ENCODE data around the gene MS4A4A. TPM values are rescaled to one million over a fixed set of nuclear protein-coding genes. Genes with fewer than 3 reads are reported as not detected.
A peak's percentile ranks its signal among the peaks of the same experiment; 100 is the strongest.
"Not testable (repeated sequence)": the region's sequence is repeated elsewhere in the genome, so short reads cannot be mapped to it uniquely, and the experiment has no call there.

MS4A4A gene
- total RNA-seq = 15.2 TPM
- long read RNA-seq, partial matches to known transcripts = 0 of 5 reads
- long read RNA-seq, other reads (novel, unspliced or antisense) = 0 of 5 reads

DNA sequence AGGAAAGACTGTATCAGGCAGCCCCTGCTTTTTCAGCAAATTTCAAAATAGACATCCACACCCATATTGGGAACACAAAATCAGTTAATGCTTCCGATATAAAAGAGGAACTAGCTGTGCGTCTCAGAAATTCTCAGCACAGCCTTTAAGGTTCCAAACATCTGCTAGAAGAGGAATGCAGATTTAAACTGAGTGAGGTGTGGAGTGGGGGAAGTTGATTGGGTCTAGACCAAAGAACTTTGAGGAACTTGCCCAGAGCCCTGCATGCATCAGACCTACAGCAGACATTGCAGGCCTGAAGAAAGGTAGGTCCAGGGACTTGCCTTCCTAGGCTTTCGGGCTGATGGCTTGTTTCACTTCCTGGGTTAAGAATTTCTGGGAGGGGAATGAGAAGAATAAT, at the start of gene MS4A4A:
MS4A4A (plus strand) TSS at position 255 of the 400 bp plus-strand sequence; CDS start at position 265, 10 bp downstream.
- DNase-seq = no peak
- ATAC-seq (ENCODE audit: poor library complexity) = peak; percentile 85
- intact Hi-C loops (cut with DNase I) = no loop called here

GRCh38 chr11:60230681-60231080, 49.8 kb upstream of the MS4A4A start:
- DNase-seq (no peak), ATAC-seq (ENCODE audit: poor library complexity) (no peak)
- intact Hi-C loops (cut with DNase I) = no loop called here

DNA sequence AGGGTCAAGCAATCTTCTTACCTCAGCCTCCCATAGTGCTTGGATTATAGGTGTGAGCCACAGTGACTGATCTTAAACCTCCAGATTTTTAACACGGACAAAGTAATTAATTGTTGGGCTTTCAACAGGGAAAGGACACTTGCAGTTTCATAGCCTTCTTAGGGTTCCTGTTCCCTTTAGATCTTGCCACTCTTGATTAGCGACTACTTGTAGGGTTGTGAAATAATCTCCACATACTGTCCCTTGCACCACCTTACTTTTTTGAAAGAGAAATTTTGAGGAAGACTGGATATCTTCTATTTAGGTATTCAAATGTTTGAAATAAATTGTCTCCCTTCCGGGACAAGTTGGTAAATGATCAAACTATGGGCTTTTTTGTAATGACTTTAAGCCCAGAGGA, 45.1 kb upstream of the MS4A4A start:
- ATAC-seq (ENCODE audit: poor library complexity) (no peak), DNase-seq (no peak)
- intact Hi-C loops (cut with DNase I) = no loop called here

- ATAC-seq (ENCODE audit: poor library complexity) = no peak
- DNase-seq = no peak
- intact Hi-C loops (cut with DNase I) = loop anchor here (10.0 kb wide), 1 partner anchor 56 kb away; the partner anchor contains the start of gene MS4A6A
Measured at GRCh38 chr11:60240662-60241061, 39.8 kb upstream of the MS4A4A start.

- intact Hi-C loops (cut with DNase I) = loop anchor here (10.0 kb wide), 1 partner anchor 57 kb away; the partner anchor contains the start of gene MS4A6A
- DNase-seq (no peak), ATAC-seq (ENCODE audit: poor library complexity) (peak; percentile 66)
Measured at GRCh38 chr11:60241786-60242185, 38.7 kb upstream of the MS4A4A start.

DNA sequence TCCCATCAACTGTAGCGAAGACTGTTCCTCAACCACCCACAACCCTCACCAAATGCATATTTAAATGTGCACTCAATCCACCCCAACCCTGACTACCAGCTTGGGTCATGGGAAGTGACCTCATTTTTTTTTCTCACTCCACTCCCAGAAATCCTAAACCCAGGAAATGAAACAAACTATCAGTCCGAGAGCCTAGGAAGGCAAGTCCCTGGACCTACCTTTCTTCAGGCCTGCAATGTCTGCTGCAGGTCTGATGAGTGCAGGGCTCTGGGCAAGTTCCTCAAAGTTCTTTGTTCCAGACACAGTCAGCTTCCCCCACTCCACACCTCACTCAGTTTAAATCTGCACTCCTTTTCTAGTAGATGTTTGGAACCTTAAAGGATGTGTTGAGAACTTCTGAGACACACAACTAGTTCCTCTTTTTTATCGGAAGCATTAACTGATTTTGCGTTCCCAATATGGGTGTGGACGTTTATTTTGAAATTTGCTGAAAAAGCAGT, 37.7 kb upstream of the MS4A4A start, which contains the start of gene MS4A4E:
MS4A4E (minus strand) TSS at position 398 of the 500 bp plus-strand sequence. CDS start 13,082 bp downstream, outside the sequence.
- intact Hi-C loops (cut with DNase I) = loop anchor here (10.0 kb wide), 1 partner anchor 58 kb away; the partner anchor contains the start of gene MS4A6A
- ATAC-seq (ENCODE audit: poor library complexity) (peak; percentile 68), DNase-seq (no peak)

DNA sequence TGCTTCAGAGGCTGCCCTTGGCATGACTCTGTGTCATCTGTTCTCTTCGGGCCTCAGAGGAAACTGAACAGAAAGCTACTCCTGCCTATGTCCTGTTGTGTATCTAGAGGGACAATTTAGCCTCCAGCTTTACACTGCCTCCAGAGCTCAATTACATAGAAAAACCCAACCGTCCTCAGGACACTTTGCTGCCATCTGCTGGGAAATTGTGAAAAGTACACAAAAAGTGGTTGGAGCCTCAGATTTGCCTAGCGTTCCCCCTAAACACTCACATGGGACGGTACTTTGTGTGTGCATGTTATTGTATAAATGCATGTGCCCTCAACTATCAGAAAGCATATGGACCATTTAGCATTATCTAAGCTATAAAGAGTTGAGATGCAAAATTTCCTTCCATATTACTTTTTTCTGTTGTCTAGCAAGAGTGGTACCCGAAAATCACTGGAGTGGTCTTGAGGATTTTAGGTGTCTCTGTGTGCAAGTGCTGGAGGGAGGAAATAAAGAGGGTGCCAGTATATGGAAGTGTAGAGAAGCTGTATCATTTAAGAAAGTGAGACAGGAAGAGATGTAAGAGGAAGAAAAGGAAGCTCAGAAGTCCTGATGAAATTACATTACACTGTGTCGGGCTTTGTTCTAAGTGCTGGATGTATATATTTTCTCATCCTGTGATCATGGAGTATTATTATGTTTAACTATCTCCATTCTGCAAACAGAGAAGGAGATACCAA, 28.8 kb upstream of the MS4A4A start:
- ATAC-seq (ENCODE audit: poor library complexity) (peak; percentile 64), DNase-seq (no peak)
- intact Hi-C loops (cut with DNase I) = no loop called here

GRCh38 chr11:60252213-60253108, 28.0 kb upstream of the MS4A4A start:
- ATAC-seq (ENCODE audit: poor library complexity) = peak; percentile 68
- intact Hi-C loops (cut with DNase I) = no loop called here
- no peak for DNase-seq

DNA sequence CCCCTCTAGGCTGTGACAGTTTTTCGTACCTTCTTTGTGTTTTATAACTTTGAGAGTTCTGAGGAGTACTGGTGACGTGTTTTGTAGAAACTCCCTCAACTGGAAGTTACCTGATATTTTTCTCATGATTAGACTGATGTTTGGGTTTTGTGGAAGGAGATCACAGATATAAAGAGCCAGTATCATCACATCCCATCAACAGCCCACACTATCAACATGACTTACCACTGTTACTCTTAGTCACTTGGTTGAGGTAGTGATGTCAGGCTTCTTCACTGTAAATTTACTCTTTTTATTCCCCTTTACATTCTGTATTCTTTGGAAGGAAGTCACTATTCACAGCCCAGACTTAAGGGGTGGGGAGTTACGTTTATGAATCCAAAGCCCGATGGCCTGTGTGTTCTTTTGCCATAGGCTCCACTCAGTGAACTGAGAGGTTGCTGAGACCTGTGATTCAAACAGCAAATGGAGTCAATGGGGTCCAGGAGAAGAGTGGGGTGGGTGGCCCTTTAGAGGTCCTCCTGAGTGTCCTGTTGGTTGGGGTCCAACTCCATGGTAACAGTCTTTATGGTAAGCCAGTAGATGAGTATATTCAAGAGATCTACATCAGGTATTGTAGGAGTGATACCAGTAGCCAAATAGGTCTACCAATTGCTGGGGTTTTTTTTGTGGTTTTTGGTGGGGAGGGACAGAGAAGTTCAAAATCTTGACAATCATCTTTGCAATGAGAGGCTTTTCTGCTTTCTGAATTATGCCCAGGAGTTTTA, 22.3 kb upstream of the MS4A4A start:
- intact Hi-C loops (cut with DNase I) = no loop called here
- ATAC-seq (ENCODE audit: poor library complexity) (no peak), DNase-seq (no peak)

GRCh38 chr11:60261014-60261413, 19.5 kb upstream of the MS4A4A start:
- no peak for ATAC-seq (ENCODE audit: poor library complexity)
- intact Hi-C loops (cut with DNase I) = no loop called here

GRCh38 chr11:60263402-60263801, 17.1 kb upstream of the MS4A4A start:
- ATAC-seq (ENCODE audit: poor library complexity) (peak; percentile 49), DNase-seq (no peak)
- intact Hi-C loops (cut with DNase I) = no loop called here

More at GRCh38 chr11:60261014-60261413, 19.5 kb upstream of the MS4A4A start:
- no peak for DNase-seq

DNA sequence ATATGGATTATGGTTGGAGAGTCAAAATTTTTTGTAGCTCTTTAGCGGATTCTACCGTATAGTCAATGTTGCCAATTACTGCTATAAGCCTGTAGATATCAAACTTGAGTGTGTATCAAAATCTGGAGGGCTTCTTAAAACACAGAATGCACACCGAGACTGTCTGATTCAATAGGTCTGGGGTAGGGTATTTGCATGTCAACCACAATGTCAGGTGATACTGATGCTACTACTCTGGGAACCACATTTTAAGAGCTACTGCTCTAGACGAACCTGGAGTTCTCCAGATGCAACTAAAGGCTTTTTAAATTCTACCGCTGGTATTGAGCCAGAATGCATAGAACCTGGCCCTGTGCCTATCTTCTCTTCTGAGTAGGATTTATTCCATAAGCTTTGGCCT, 15.8 kb upstream of the MS4A4A start:
- intact Hi-C loops (cut with DNase I) = no loop called here
- DNase-seq (no peak), ATAC-seq (ENCODE audit: poor library complexity) (no peak)

DNA sequence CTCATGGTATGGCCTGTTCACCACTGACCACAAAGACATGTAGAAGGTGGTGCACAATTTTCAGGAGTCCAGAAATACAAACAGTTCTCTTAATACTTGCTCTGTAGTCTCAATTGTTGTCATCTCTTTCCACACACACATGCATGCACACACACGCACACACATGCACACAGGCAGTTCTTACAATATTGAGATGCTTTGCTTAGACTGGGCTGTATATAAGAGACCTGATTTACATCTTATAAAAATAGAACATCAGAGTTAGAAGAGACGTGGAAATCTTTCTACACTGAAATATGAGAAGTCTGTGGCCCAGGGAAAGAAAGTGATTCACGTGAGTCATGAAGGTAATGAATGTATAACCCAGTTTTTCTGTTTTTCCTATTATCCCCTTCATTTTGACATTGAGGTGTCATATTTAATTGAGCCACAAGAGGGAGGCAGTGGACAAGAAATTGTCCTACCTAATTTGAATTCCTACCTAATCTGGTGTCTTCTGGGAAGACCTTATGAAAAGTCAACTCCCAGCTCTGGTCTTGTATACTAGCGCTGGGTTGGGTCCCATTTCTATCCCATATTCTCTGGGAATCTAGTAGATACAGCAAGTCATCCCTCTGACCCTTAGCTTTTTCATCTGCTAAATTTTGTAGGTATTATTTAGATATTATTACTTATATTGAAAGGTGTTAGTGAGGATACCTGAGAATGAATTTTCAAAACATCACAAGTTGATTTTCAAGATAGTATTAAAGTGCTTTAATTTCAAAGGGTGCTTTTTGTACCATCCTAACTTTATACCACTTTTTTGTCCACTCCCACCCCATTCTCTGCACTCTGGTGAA, 14.9 kb upstream of the MS4A4A start:
- intact Hi-C loops (cut with DNase I) = no loop called here
- ATAC-seq (ENCODE audit: poor library complexity) = peak; percentile 43
- no peak for DNase-seq

DNA sequence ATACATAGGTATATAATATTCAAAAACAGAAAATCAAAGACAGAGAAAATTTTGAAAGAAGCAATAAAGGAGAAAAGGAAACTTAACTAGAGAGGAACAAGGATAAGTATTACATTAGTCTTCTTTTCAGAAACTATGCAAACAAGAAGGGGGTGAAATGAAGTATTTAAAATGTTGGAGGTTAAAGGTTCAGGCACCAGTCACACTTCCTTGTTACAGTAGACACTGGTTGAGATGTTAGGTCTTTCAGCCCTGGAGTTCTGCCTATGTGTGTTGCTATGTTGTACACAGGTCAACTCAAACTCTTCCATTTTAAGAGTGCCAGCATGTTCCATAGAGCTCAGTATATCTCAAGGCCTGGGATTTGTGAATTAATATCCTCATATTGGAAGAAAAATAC, 6.0 kb upstream of the MS4A4A start:
- DNase-seq (no peak), ATAC-seq (ENCODE audit: poor library complexity) (no peak)
- intact Hi-C loops (cut with DNase I) = no loop called here

- intact Hi-C loops (cut with DNase I) = no loop called here
- DNase-seq (no peak), ATAC-seq (ENCODE audit: poor library complexity) (peak; percentile 54)
Measured at GRCh38 chr11:60281485-60281884, 1.0 kb downstream of the MS4A4A start.

DNA sequence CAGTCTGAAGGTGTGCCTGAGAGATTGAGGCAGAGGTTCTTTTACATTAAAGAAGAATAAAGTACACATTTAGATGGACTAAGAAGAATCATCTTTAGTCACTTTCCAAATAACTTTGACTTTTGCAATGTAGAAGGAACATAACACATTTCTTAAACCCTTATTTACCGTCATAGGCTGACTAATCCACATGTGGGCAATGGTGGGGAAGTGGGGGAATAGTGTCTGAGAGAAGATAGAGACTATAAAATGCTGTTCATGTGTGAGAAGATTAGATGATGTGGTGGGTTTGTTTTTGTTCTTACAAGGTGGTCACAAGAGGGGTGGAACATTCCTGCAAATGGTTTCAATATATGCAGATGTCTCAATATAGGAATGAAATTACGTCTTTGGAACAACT, 1.8 kb downstream of the MS4A4A start:
- ATAC-seq (ENCODE audit: poor library complexity) (no peak), DNase-seq (no peak)
- intact Hi-C loops (cut with DNase I) = no loop called here

GRCh38 chr11:60285411-60286126, 5.1 kb downstream of the MS4A4A start:
- DNase-seq; ATAC-seq (ENCODE audit: poor library complexity); intact Hi-C loops (cut with DNase I): not testable (repeated sequence)
